ENCODE measurements around the gene MRPL23. TPM values are rescaled to one million over a fixed set of nuclear protein-coding genes. Genes with fewer than 3 reads are reported as not detected.

MRPL23 gene
- total RNA-seq, 1 donor from 2014 or later, result 28.6 TPM

- peak; percentile 56 for DNase-seq (ENCODE audit: low spot score)
Measured at GRCh38 chr11:1933416-1934334, 13.5 kb upstream of the MRPL23 start.

GRCh38 chr11:1934335-1935155 lies 12.6 kb upstream of the MRPL23 start:
- no peak for DNase-seq (ENCODE audit: low spot score)

GRCh38 chr11:1935156-1936071 lies 11.7 kb upstream of the MRPL23 start:
- no peak for DNase-seq (ENCODE audit: low spot score)

- no peak for DNase-seq (ENCODE audit: low spot score)
Measured at GRCh38 chr11:1936072-1936780, 10.9 kb upstream of the MRPL23 start.

GRCh38 chr11:1936781-1937615 lies 10.1 kb upstream of the MRPL23 start:
- DNase-seq (ENCODE audit: low spot score), result no peak

GRCh38 chr11:1937616-1938342 lies 9.4 kb upstream of the MRPL23 start:
- peak; percentile 74 for DNase-seq (ENCODE audit: low spot score)

GRCh38 chr11:1938343-1939005 lies 8.7 kb upstream of the MRPL23 start:
- peak; percentile 20 for DNase-seq (ENCODE audit: low spot score)

- peak; percentile 84 for DNase-seq (ENCODE audit: low spot score)
Measured at GRCh38 chr11:1939006-1939625, 8.0 kb upstream of the MRPL23 start.

GRCh38 chr11:1939788-1940187 lies 7.3 kb upstream of the MRPL23 start:
- peak; percentile 43 for DNase-seq (ENCODE audit: low spot score)

- no peak for DNase-seq (ENCODE audit: low spot score)
Measured at GRCh38 chr11:1942558-1943260, 4.4 kb upstream of the MRPL23 start.

- DNase-seq (ENCODE audit: low spot score), result no peak
Measured at GRCh38 chr11:1943576-1943975, 3.6 kb upstream of the MRPL23 start.

GRCh38 chr11:1943977-1944376 lies 3.2 kb upstream of the MRPL23 start:
- peak; percentile 39 for DNase-seq (ENCODE audit: low spot score)

- DNase-seq (ENCODE audit: low spot score), result no peak
Measured at GRCh38 chr11:1947592-1948237, 583 bp downstream of the MRPL23 start.

- no peak for DNase-seq (ENCODE audit: low spot score)
Measured at GRCh38 chr11:1948389-1948788, 1.3 kb downstream of the MRPL23 start.

GRCh38 chr11:1949302-1949701 lies 2.2 kb downstream of the MRPL23 start:
- no peak for DNase-seq (ENCODE audit: low spot score)

GRCh38 chr11:1949922-1950321 lies 2.8 kb downstream of the MRPL23 start:
- no peak for DNase-seq (ENCODE audit: low spot score)

Data from umbilical cord (tissue), 2 donors.